Measurements from ENCODE around the gene CITED4.
A peak's percentile ranks its signal among the peaks of the same experiment; 100 is the strongest.

The CITED4 gene

DNA sequence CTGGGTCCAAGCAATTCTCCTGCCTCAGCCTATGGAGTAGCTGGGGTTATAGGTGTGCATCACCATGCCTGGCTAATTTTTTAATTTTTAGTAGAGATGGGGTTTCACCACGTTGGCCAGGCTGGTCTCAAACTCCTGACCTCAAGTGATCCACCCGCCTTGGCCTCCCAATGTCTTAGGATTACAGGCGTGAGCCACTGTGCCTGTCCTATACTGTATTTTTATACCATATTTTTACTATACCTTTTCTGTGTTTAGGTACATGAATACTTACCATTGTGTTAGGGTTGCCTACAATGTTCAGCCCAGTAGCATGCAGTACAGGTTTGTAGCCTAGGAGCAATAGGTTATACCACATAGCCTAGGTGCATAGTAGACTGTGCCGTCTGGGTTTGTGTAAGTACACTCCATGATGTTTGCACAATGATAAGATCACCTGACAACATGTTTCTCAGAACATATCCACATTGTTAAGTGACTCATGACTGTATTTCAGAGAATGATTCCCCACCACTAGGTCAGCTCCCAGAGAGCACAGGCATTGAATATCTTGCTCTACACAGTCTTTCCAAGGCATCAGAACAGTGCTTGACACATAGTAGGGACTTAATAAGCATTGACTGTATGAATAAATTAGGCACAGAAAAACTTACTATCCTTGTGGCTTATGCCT, 6.0 kb upstream of the CITED4 start:
- Histone ChIP-seq H3K79me2 (ENCODE audit: control insufficient read depth, insufficient read depth, low read length) (no peaks in the 10 kb centered on the region), H3K4me2 (ENCODE audit: low read length) (no peak overlapping the region), H4K5ac (ENCODE audit: low read length) (no peak overlapping the region), H2BK5ac (ENCODE audit: low read length) (no peak overlapping the region), H2AK5ac (ENCODE audit: low read length) (no peak overlapping the region), H2BK120ac (ENCODE audit: low read depth, low read length) (no peak overlapping the region), H3K4me1 (ENCODE audit: control insufficient read depth, low read depth, low read length) (peaks cover 2% of the 10 kb centered on the region), H3K9ac (ENCODE audit: low read length) (no peak overlapping the region), H3K56ac (ENCODE audit: low read length) (no peak overlapping the region), H3K27me3 (ENCODE audit: insufficient read depth, low read length, poor library complexity) (no peaks in the 10 kb centered on the region), H3K4ac (ENCODE audit: low read depth, low read length) (no peak overlapping the region), H4K8ac (ENCODE audit: low read depth, low read length) (no peak overlapping the region), H3K79me1 (ENCODE audit: low read length) (no peaks in the 10 kb centered on the region), H3K4me3 (ENCODE audit: low read length) (no peak overlapping the region), H2BK15ac (replicated peaks; ENCODE audit: low read depth) (no peak overlapping the region), H3K18ac (ENCODE audit: low read length) (no peak overlapping the region), H3K27ac (ENCODE audit: low read depth, low read length) (no peak overlapping the region), H3K23ac (ENCODE audit: low read length) (no peak overlapping the region), H3K36me3 (ENCODE audit: control insufficient read depth, insufficient read depth, low read length) (no peaks in the 10 kb centered on the region)
- DNase-seq = no peak
- no CpG with 5 or more reads among the region's 4 CpGs for WGBS (ENCODE audit: extremely low coverage, insufficient coverage, low lambda C conversion rate)

GRCh38 chr1:40861224-40862003, 749 bp downstream of the CITED4 start:
- peaks cover 2% of the 10 kb centered on the region for H3K4me1 ChIP-seq (ENCODE audit: control insufficient read depth, low read depth, low read length)
- peak overlapping the region; percentile 65 for H3K9ac ChIP-seq (ENCODE audit: low read length)
- H3K79me1 ChIP-seq (ENCODE audit: low read length) = no peaks in the 10 kb centered on the region
- no peak overlapping the region for H2BK15ac ChIP-seq (replicated peaks; ENCODE audit: low read depth)
- H3K27me3 ChIP-seq (ENCODE audit: insufficient read depth, low read length, poor library complexity) = peaks cover 4% of the 10 kb centered on the region
- H3K4me3 ChIP-seq (ENCODE audit: low read length) = no peak overlapping the region
- no peak overlapping the region for H2BK120ac ChIP-seq (ENCODE audit: low read depth, low read length)
- H3K4me2 ChIP-seq (ENCODE audit: low read length) = peak overlapping the region; percentile 75
- H3K4ac ChIP-seq (ENCODE audit: low read depth, low read length) = no peak overlapping the region
- H3K36me3 ChIP-seq (ENCODE audit: control insufficient read depth, insufficient read depth, low read length) = no peaks in the 10 kb centered on the region
- no peak overlapping the region for H2BK5ac ChIP-seq (ENCODE audit: low read length)
- H3K23ac ChIP-seq (ENCODE audit: low read length) = peak overlapping the region; percentile 34
- no peak overlapping the region for H4K8ac ChIP-seq (ENCODE audit: low read depth, low read length)
- no peak overlapping the region for H3K27ac ChIP-seq (ENCODE audit: low read depth, low read length)
- H2AK5ac ChIP-seq (ENCODE audit: low read length) = no peak overlapping the region
- peak overlapping the region; percentile 30 for H3K18ac ChIP-seq (ENCODE audit: low read length)
- no peak overlapping the region for H4K5ac ChIP-seq (ENCODE audit: low read length)
- H3K56ac ChIP-seq (ENCODE audit: low read length) = peak overlapping the region; percentile 78
- no peaks in the 10 kb centered on the region for H3K79me2 ChIP-seq (ENCODE audit: control insufficient read depth, insufficient read depth, low read length)
- no CpG with 5 or more reads among the region's 98 CpGs for WGBS (ENCODE audit: extremely low coverage, insufficient coverage, low lambda C conversion rate)
- DNase-seq = peak; percentile 61

DNA sequence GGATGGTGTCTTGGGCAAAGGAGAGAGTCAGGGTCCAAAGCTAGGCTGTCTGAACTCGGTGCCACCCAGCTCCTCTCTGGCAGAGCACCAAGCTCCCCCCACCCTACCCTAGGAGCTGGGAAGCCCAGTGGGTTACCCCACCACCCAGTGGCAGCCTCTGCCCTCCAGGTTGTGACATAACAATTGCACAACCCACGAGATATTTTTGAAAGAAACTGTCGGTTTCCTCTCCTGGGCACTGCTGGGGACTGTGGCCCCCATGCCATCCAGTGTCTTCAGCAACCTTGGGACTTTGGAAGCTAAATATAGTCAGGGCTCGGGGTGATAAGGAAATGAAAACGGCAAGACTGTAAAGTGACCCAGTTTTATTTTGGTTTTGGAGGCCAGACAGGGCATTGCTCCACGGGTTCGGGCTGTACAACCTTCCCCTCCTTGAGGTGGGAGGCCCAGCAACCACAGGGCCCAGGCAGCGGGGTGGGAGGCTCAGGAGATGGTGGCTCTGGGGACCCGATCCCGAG, 1.4 kb downstream of the CITED4 start:
- Histone ChIP-seq H3K79me2 (ENCODE audit: control insufficient read depth, insufficient read depth, low read length) (no peaks in the 10 kb centered on the region), H3K56ac (ENCODE audit: low read length) (peak overlapping the region; percentile 78), H3K4me2 (ENCODE audit: low read length) (peak overlapping the region; percentile 75), H4K5ac (ENCODE audit: low read length) (no peak overlapping the region), H3K9ac (ENCODE audit: low read length) (peak overlapping the region; percentile 65), H3K27me3 (ENCODE audit: insufficient read depth, low read length, poor library complexity) (peaks cover 4% of the 10 kb centered on the region), H2BK5ac (ENCODE audit: low read length) (no peak overlapping the region), H4K8ac (ENCODE audit: low read depth, low read length) (no peak overlapping the region), H3K4ac (ENCODE audit: low read depth, low read length) (no peak overlapping the region), H3K4me1 (ENCODE audit: control insufficient read depth, low read depth, low read length) (peaks cover 2% of the 10 kb centered on the region), H3K36me3 (ENCODE audit: control insufficient read depth, insufficient read depth, low read length) (no peaks in the 10 kb centered on the region), H2BK120ac (ENCODE audit: low read depth, low read length) (no peak overlapping the region), H3K27ac (ENCODE audit: low read depth, low read length) (no peak overlapping the region), H3K79me1 (ENCODE audit: low read length) (no peaks in the 10 kb centered on the region), H3K4me3 (ENCODE audit: low read length) (no peak overlapping the region), H3K18ac (ENCODE audit: low read length) (no peak overlapping the region), H2AK5ac (ENCODE audit: low read length) (no peak overlapping the region), H3K23ac (ENCODE audit: low read length) (peak overlapping the region; percentile 34), H2BK15ac (replicated peaks; ENCODE audit: low read depth) (no peak overlapping the region)
- WGBS (ENCODE audit: extremely low coverage, insufficient coverage, low lambda C conversion rate) = no CpG with 5 or more reads among the region's 10 CpGs
- DNase-seq = no peak

GRCh38 chr1:40858856-40859416, 3.2 kb downstream of the CITED4 start:
- no peak overlapping the region for H3K23ac ChIP-seq (ENCODE audit: low read length)
- H3K36me3 ChIP-seq (ENCODE audit: control insufficient read depth, insufficient read depth, low read length) = no peaks in the 10 kb centered on the region
- no peaks in the 10 kb centered on the region for H3K79me2 ChIP-seq (ENCODE audit: control insufficient read depth, insufficient read depth, low read length)
- no peak overlapping the region for H3K27ac ChIP-seq (ENCODE audit: low read depth, low read length)
- no peak overlapping the region for H3K4me3 ChIP-seq (ENCODE audit: low read length)
- no peak for DNase-seq
- no peak overlapping the region for H3K4me2 ChIP-seq (ENCODE audit: low read length)
- H3K4ac ChIP-seq (ENCODE audit: low read depth, low read length) = no peak overlapping the region
- no peak overlapping the region for H4K8ac ChIP-seq (ENCODE audit: low read depth, low read length)
- H3K27me3 ChIP-seq (ENCODE audit: insufficient read depth, low read length, poor library complexity) = peaks cover 4% of the 10 kb centered on the region
- H2BK120ac ChIP-seq (ENCODE audit: low read depth, low read length) = no peak overlapping the region
- H2AK5ac ChIP-seq (ENCODE audit: low read length) = no peak overlapping the region
- no peak overlapping the region for H3K56ac ChIP-seq (ENCODE audit: low read length)
- H2BK5ac ChIP-seq (ENCODE audit: low read length) = no peak overlapping the region
- H3K4me1 ChIP-seq (ENCODE audit: control insufficient read depth, low read depth, low read length) = peaks cover 2% of the 10 kb centered on the region
- no peak overlapping the region for H2BK15ac ChIP-seq (replicated peaks; ENCODE audit: low read depth)
- H3K18ac ChIP-seq (ENCODE audit: low read length) = no peak overlapping the region
- no peak overlapping the region for H4K5ac ChIP-seq (ENCODE audit: low read length)
- H3K9ac ChIP-seq (ENCODE audit: low read length) = no peak overlapping the region
- no CpG with 5 or more reads among the region's 4 CpGs for WGBS (ENCODE audit: extremely low coverage, insufficient coverage, low lambda C conversion rate)
- H3K79me1 ChIP-seq (ENCODE audit: low read length) = no peaks in the 10 kb centered on the region

GRCh38 chr1:40857737-40858136, 4.4 kb downstream of the CITED4 start:
- Histone ChIP-seq H2BK5ac (ENCODE audit: low read length) (no peak overlapping the region), H3K56ac (ENCODE audit: low read length) (no peak overlapping the region), H3K23ac (ENCODE audit: low read length) (no peak overlapping the region), H3K4me1 (ENCODE audit: control insufficient read depth, low read depth, low read length) (no peaks in the 10 kb centered on the region), H3K4ac (ENCODE audit: low read depth, low read length) (no peak overlapping the region), H3K9ac (ENCODE audit: low read length) (no peak overlapping the region), H2BK15ac (replicated peaks; ENCODE audit: low read depth) (no peak overlapping the region), H3K4me2 (ENCODE audit: low read length) (no peak overlapping the region), H3K4me3 (ENCODE audit: low read length) (no peak overlapping the region), H4K8ac (ENCODE audit: low read depth, low read length) (no peak overlapping the region), H3K79me1 (ENCODE audit: low read length) (no peaks in the 10 kb centered on the region), H3K79me2 (ENCODE audit: control insufficient read depth, insufficient read depth, low read length) (no peaks in the 10 kb centered on the region), H3K27me3 (ENCODE audit: insufficient read depth, low read length, poor library complexity) (peaks cover 4% of the 10 kb centered on the region), H2AK5ac (ENCODE audit: low read length) (no peak overlapping the region), H3K18ac (ENCODE audit: low read length) (no peak overlapping the region), H3K36me3 (ENCODE audit: control insufficient read depth, insufficient read depth, low read length) (no peaks in the 10 kb centered on the region), H3K27ac (ENCODE audit: low read depth, low read length) (no peak overlapping the region), H4K5ac (ENCODE audit: low read length) (no peak overlapping the region), H2BK120ac (ENCODE audit: low read depth, low read length) (no peak overlapping the region)
- DNase-seq = no peak
- no CpG with 5 or more reads among the region's 2 CpGs for WGBS (ENCODE audit: extremely low coverage, insufficient coverage, low lambda C conversion rate)

All from mesendoderm (in vitro differentiated cells).